ENCODE results near the gene LMAN2. TPM values are rescaled to one million over a fixed set of nuclear protein-coding genes. Genes with fewer than 3 reads are reported as not detected.
A peak's percentile ranks its signal among the peaks of the same experiment; 100 is the strongest.
"Not testable (repeated sequence)": the region's sequence is repeated elsewhere in the genome, so short reads cannot be mapped to it uniquely, and the experiment has no call there.

LMAN2 gene
- polyA plus RNA-seq, 3 donors, result 110 to 153 (median 140) TPM

GRCh38 chr5:177385720-177386119 is 34.3 kb upstream of the LMAN2 start:
- DNase-seq (ENCODE audit: extremely low read depth in 1 of 11, low read depth in 9 of 11, low spot score in 4 of 11), result no peak

- no peak for DNase-seq (ENCODE audit: extremely low read depth in 1 of 11, low read depth in 9 of 11, low spot score in 4 of 11)
These were observed 32.7 kb upstream of the LMAN2 start, which contains the start of gene SLC34A1 for GRCh38 chr5:177384134-177384533. Gene SLC34A1 (plus strand): TSS chr5:177384434. CDS start chr5:177385742, 1,308 bp downstream.

GRCh38 chr5:177383181-177383580 is 31.7 kb upstream of the LMAN2 start:
- no peak for DNase-seq (ENCODE audit: extremely low read depth in 1 of 11, low read depth in 9 of 11, low spot score in 4 of 11)

- no peak for DNase-seq (ENCODE audit: extremely low read depth in 1 of 11, low read depth in 9 of 11, low spot score in 4 of 11)
These were observed 31.1 kb upstream of the LMAN2 start for GRCh38 chr5:177382423-177383029.

- DNase-seq (ENCODE audit: extremely low read depth in 1 of 11, low read depth in 9 of 11, low spot score in 4 of 11), result no peak
These were observed 29.3 kb upstream of the LMAN2 start for GRCh38 chr5:177380805-177381126.

GRCh38 chr5:177378884-177379883 is 27.7 kb upstream of the LMAN2 start:
- DNase-seq (ENCODE audit: extremely low read depth in 1 of 11, low read depth in 9 of 11, low spot score in 4 of 11), result no peak

GRCh38 chr5:177377851-177378776 is 26.6 kb upstream of the LMAN2 start:
- DNase-seq (ENCODE audit: extremely low read depth in 1 of 11, low read depth in 9 of 11, low spot score in 4 of 11), result no peak

GRCh38 chr5:177376107-177376506 is 24.6 kb upstream of the LMAN2 start:
- no peak for DNase-seq (ENCODE audit: extremely low read depth in 1 of 11, low read depth in 9 of 11, low spot score in 4 of 11)

- DNase-seq (ENCODE audit: extremely low read depth in 1 of 11, low read depth in 9 of 11, low spot score in 4 of 11), result not testable (repeated sequence)
These were observed 24.0 kb upstream of the LMAN2 start for GRCh38 chr5:177375516-177375915.

- no peak for DNase-seq (ENCODE audit: extremely low read depth in 1 of 11, low read depth in 9 of 11, low spot score in 4 of 11)
These were observed 22.7 kb upstream of the LMAN2 start for GRCh38 chr5:177374211-177374610.

- DNase-seq (ENCODE audit: extremely low read depth in 1 of 11, low read depth in 9 of 11, low spot score in 4 of 11), result no peak
These were observed 22.3 kb upstream of the LMAN2 start for GRCh38 chr5:177373806-177374205.

GRCh38 chr5:177372910-177373309 is 21.4 kb upstream of the LMAN2 start:
- DNase-seq (ENCODE audit: extremely low read depth in 1 of 11, low read depth in 9 of 11, low spot score in 4 of 11), result no peak

GRCh38 chr5:177372034-177372896 is 20.8 kb upstream of the LMAN2 start:
- no peak for DNase-seq (ENCODE audit: extremely low read depth in 1 of 11, low read depth in 9 of 11, low spot score in 4 of 11)

GRCh38 chr5:177371120-177372033 is 19.9 kb upstream of the LMAN2 start:
- no peak for DNase-seq (ENCODE audit: extremely low read depth in 1 of 11, low read depth in 9 of 11, low spot score in 4 of 11)

- peak in 10 of 11 donors; percentile 66 to 84 (median 79) for DNase-seq (ENCODE audit: extremely low read depth in 1 of 11, low read depth in 9 of 11, low spot score in 4 of 11)
These were observed 19.1 kb upstream of the LMAN2 start for GRCh38 chr5:177370488-177371119.

- no peak for DNase-seq (ENCODE audit: extremely low read depth in 1 of 11, low read depth in 9 of 11, low spot score in 4 of 11)
These were observed 18.4 kb upstream of the LMAN2 start for GRCh38 chr5:177369645-177370440.

Measured in renal cortex interstitium (tissue), 11 donors.